CD4-positive, alpha-beta T cell treated with Interleukin-6 for 4 hours (primary cell): Measurements from ENCODE around the gene MT1E.
A peak's percentile ranks its signal among the peaks of the same experiment; 100 is the strongest.
"Not testable (repeated sequence)": the region's sequence is repeated elsewhere in the genome, so short reads cannot be mapped to it uniquely, and the experiment has no call there.

Experiments used
- DNase-seq: peaks from one replicate; pipeline ENCODE4 v3.0.0-alpha.2; 2020; ENCODE audit warnings: mixed read lengths

Gene MT1E

GRCh38 chr16:56625140-56625942, at the start of gene MT1E:
Gene MT1E (plus strand): TSS chr16:56625781. CDS start chr16:56625852, 71 bp downstream.
- peak; percentile 37 for DNase-seq

- peak; percentile 92 for DNase-seq
Measured at GRCh38 chr16:56576585-56577299, 48.8 kb upstream of the MT1E start.

- no peak for DNase-seq
Measured at GRCh38 chr16:56577300-56577625, 48.3 kb upstream of the MT1E start.

GRCh38 chr16:56580391-56581048, 45.1 kb upstream of the MT1E start:
- DNase-seq: no peak

GRCh38 chr16:56582911-56583310, 42.7 kb upstream of the MT1E start:
- not testable (repeated sequence) for DNase-seq

GRCh38 chr16:56583351-56584168, 42.0 kb upstream of the MT1E start:
- no peak for DNase-seq

GRCh38 chr16:56584276-56584675, 41.3 kb upstream of the MT1E start:
- DNase-seq: no peak

GRCh38 chr16:56588781-56589140, 36.8 kb upstream of the MT1E start:
- no peak for DNase-seq

GRCh38 chr16:56589141-56590039, 36.2 kb upstream of the MT1E start, which contains the start of gene MT3:
Gene MT3 (plus strand): TSS chr16:56589528. CDS start chr16:56589591, 63 bp downstream.
- DNase-seq: peak; percentile 18

- DNase-seq: no peak
Measured at GRCh38 chr16:56591377-56592060, 34.1 kb upstream of the MT1E start.

GRCh38 chr16:56593573-56594291, 31.8 kb upstream of the MT1E start:
- no peak for DNase-seq

GRCh38 chr16:56594292-56594619, 31.3 kb upstream of the MT1E start:
- no peak for DNase-seq

- DNase-seq: peak; percentile 45
Measured at GRCh38 chr16:56600398-56600999, 25.1 kb upstream of the MT1E start.

GRCh38 chr16:56601325-56601724, 24.3 kb upstream of the MT1E start:
- no peak for DNase-seq

- peak; percentile 40 for DNase-seq
Measured at GRCh38 chr16:56603589-56603988, 22.0 kb upstream of the MT1E start.

- no peak for DNase-seq
Measured at GRCh38 chr16:56604966-56605365, 20.6 kb upstream of the MT1E start.

- DNase-seq: no peak
Measured at GRCh38 chr16:56605475-56605874, 20.1 kb upstream of the MT1E start.

GRCh38 chr16:56606071-56606475, 19.5 kb upstream of the MT1E start:
- DNase-seq: no peak

- no peak for DNase-seq
Measured at GRCh38 chr16:56606476-56607108, 19.0 kb upstream of the MT1E start.
